ENCODE data around the gene KCNK13. TPM values are rescaled to one million over a fixed set of nuclear protein-coding genes. Genes with fewer than 3 reads are reported as not detected.
"Not testable (repeated sequence)": the region's sequence is repeated elsewhere in the genome, so short reads cannot be mapped to it uniquely, and the experiment has no call there.

Gene KCNK13
- total and polyA plus RNA-seq, 2 of the 13 experiments (the other 11 are each of a cell fraction or from before 2014, with no cell fraction given): 0.08 to 0.29 TPM

GRCh38 chr14:90229942-90230341 is 168.1 kb downstream of the KCNK13 start:
- ATAC-seq; H3K9ac ChIP-seq (ENCODE audit: insufficient read depth, low read depth, low read length); H3K4me3 ChIP-seq (replicated peaks in 1 of 3; ENCODE audit: insufficient read depth in 1 of 3, low read depth in 2 of 3, low read length in 3 of 3); BruUV-seq (replicated peaks); DNase-seq (ENCODE audit: low spot score); H4K20me1 ChIP-seq (ENCODE audit: insufficient read depth, low read length); FAIRE-seq; H3K79me2 ChIP-seq (ENCODE audit: insufficient read depth, low read length); H3K4me1 ChIP-seq (ENCODE audit: insufficient read depth, low read length); H3K4me2 ChIP-seq (ENCODE audit: low read depth, low read length); H2AFZ ChIP-seq (ENCODE audit: low read length); POLR2A ChIA-PET; H3K9me3 ChIP-seq (ENCODE audit: low read length); H3K27me3 ChIP-seq (ENCODE audit: control insufficient read depth in 1 of 2, insufficient read depth in 2 of 2, low read length in 2 of 2); intact Hi-C loops (cut with micrococcal nuclease; ENCODE audit: unreplicated experiment); H3K36me3 ChIP-seq (replicated peaks in 1 of 2; ENCODE audit: control insufficient read depth in 1 of 2, insufficient read depth in 2 of 2, low read length in 2 of 2); H3K27ac ChIP-seq (ENCODE audit: extremely low read length, insufficient read depth, low read length); CTCF ChIA-PET (ENCODE audit: low intra/inter-chr PET ratio, low total read pairs): not testable (repeated sequence)
- in situ Hi-C loops (cut with HindIII; ENCODE audit: extremely low pct_ligation_motif_present, low pct_unique_long_range_greater_than_20kb): loop anchor here (25.0 kb wide), 1 partner anchor 268 kb away; the partner anchor contains the start of genes EFCAB11 and TDP1
- WGBS (ENCODE audit: low lambda C conversion rate): 6% methylated on average over 1 of the region's 1 CpG

Small RNA genes within 50 kb of the gene (small RNA-seq; reads per million reads assigned to genes)
- gene RF00019 (ENCODE audit: insufficient read depth in 2 of 3, insufficient read length in 3 of 3, low read depth in 2 of 3, low replicate concordance in 1 of 3): 0 reads per million in 3 experiments

Other genes with a start within 250 kb of the KCNK13 start
- 31.5 and 46.5 TPM in 2 replicates for gene EFCAB11, start 107.3 kb upstream of the KCNK13 start, total RNA-seq (2016; rRNA removed; fragmentation: Illumina TruSeq; extraction: Trizol)
- gene EFCAB11, start 107.3 kb upstream of the KCNK13 start, polyA plus RNA-seq (2011; rRNA removed): 4.6 and 8.2 TPM in 2 replicates
- 31.2 and 33.6 TPM in 2 replicates for gene TDP1, start 106.1 kb upstream of the KCNK13 start, total RNA-seq (2016; rRNA removed; fragmentation: Illumina TruSeq; extraction: Trizol)
- gene TDP1, start 106.1 kb upstream of the KCNK13 start, polyA plus RNA-seq (2011; rRNA removed): 13.6 and 16.4 TPM in 2 replicates
- gene PSMC1, start 194.6 kb downstream of the KCNK13 start, total RNA-seq (2016; rRNA removed; fragmentation: Illumina TruSeq; extraction: Trizol): 167 and 271 TPM in 2 replicates
- gene PSMC1, start 194.6 kb downstream of the KCNK13 start, polyA plus RNA-seq (2011; rRNA removed): 41.9 and 48.6 TPM in 2 replicates

Data from HepG2 (cell line).